Body of pancreas (tissue), 4 donors: ENCODE measurements around the gene BEAN1.

Experiments
- POLR2A ChIP-seq, 3 donors: fragments of 450-650 bp; IDR thresholded peaks; one replicate each; pipeline ENCODE4 v1.6.1; 2016; ENCODE audit warnings: antibody characterized with exemption in 3 of 3, mild to moderate bottlenecking in 2 of 3
- TF ChIP-seq, protein P1 (sequence below), 7 experiments: fragments of 450-650 bp in 4 of 7; fragments of 200-600 bp in 3 of 7; sonication (generic) in 3 of 7; IDR thresholded peaks; one replicate each; pipeline ENCODE4 v1.5.1; 2016 to 2019; ENCODE audit warnings: antibody characterized with exemption in 7 of 7

DNA sequence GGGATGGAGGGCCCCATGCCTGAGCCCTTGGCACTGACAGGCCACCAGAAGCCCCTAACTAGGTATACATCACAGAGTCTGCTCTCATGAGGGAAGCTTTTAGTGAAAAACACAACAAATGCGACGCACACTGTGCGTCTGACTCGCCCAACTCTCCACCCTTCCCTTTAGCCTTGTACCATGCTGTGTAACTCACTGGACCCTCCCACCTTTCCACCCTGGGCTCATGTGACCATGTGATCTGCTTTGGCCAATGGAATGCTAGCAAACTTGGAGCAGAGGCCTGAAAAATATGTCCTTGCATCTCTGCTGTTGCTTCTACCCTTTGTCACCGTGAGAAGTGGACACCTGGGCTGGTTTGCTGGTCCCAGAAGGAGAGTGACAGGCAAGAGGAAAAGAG lies 101.2 kb downstream of the BEAN1 start:
- TF ChIP-seq, protein P1, sequence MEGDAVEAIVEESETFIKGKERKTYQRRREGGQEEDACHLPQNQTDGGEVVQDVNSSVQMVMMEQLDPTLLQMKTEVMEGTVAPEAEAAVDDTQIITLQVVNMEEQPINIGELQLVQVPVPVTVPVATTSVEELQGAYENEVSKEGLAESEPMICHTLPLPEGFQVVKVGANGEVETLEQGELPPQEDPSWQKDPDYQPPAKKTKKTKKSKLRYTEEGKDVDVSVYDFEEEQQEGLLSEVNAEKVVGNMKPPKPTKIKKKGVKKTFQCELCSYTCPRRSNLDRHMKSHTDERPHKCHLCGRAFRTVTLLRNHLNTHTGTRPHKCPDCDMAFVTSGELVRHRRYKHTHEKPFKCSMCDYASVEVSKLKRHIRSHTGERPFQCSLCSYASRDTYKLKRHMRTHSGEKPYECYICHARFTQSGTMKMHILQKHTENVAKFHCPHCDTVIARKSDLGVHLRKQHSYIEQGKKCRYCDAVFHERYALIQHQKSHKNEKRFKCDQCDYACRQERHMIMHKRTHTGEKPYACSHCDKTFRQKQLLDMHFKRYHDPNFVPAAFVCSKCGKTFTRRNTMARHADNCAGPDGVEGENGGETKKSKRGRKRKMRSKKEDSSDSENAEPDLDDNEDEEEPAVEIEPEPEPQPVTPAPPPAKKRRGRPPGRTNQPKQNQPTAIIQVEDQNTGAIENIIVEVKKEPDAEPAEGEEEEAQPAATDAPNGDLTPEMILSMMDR (IDR thresholded peaks at IDR 0.05), result no peak
- TF ChIP-seq POLR2A (IDR thresholded peaks at IDR 0.05), result no peak
